GM03348 (cell line): Measurements from ENCODE around the gene SIGMAR1.
A peak's percentile ranks its signal among the peaks of the same experiment; 100 is the strongest.
"Not testable (repeated sequence)": the region's sequence is repeated elsewhere in the genome, so short reads cannot be mapped to it uniquely, and the experiment has no call there.

ENCODE experiments used
- DNase-seq: peaks from one replicate; pipeline ENCODE4 v3.0.0; 2012; ENCODE audit warnings: low spot score

The SIGMAR1 gene

GRCh38 chr9:34654323-34655051, 16.9 kb upstream of the SIGMAR1 start:
- DNase-seq: peak; percentile 88

DNA sequence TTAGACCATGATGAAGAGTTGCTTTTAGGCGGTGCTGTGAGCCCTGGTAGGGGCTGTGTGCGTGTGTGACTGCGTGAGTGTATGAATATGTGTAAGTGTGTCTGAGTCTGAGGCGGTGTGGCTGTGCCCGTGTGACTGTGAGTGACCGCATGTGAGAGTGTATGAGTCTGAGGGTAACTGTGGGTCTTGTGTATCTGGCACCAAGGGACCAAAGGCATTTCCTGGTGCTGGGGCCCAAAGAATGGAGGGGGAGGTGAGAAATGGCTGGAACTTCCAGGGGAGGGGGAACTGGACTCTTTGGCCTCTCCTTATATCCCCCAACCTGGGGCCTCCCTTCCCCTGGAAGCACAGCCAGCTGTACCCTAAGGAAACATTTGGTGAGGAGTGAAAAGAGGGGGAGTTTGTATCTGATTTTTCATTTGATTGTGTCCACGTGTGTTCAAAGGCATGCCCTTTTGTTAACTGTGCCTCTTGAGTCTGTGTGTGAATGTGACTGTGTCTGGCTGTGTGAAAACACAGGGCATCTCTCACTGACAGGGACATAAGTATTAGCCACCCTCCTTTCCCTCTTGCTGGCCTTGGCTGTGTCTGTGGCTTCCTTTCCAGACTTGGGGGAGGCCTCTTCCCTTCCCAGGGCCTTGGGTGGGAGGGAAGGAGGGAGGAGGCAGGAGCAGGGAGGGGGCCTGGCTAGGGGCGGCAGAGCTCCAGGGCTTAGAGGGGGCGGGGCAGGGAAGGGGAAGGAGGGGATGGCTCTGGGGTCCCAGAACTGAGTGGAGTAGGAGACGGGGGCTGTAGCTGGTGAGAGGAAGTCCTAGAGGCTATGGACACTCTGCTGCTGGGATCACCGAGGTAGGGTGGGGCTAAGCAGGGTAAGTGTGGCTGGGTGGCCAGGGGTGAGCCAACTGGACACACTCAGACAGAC, 15.8 kb upstream of the SIGMAR1 start:
- DNase-seq: peak; percentile 52

- DNase-seq: peak; percentile 25
These were observed 15.0 kb upstream of the SIGMAR1 start for GRCh38 chr9:34652602-34653000.

GRCh38 chr9:34651876-34652601, 14.5 kb upstream of the SIGMAR1 start, which contains the start of gene IL11RA:
TSS of gene IL11RA (plus strand) at chr9:34652185. CDS start at chr9:34655218, 3,033 bp downstream.
- DNase-seq: peak; percentile 97

DNA sequence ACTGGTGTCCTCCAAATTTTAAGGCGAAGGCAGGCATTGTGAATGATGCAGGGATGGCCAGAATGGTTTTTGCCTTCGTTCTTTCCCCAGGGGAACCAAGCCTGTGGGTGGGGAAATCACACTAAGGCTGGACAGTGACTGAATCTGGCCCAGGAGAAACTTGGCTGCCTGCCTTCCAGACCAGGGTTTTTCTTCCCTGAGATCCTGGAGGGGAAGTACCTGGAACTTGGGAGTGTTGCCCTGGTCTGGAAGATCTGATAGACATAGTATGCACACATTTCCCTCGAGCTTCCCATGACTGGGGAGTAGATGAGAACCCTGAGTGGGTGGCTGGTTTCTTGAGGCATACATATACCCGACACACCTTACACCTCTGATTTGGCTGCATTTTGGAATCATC, 13.7 kb upstream of the SIGMAR1 start:
- peak; percentile 50 for DNase-seq

DNA sequence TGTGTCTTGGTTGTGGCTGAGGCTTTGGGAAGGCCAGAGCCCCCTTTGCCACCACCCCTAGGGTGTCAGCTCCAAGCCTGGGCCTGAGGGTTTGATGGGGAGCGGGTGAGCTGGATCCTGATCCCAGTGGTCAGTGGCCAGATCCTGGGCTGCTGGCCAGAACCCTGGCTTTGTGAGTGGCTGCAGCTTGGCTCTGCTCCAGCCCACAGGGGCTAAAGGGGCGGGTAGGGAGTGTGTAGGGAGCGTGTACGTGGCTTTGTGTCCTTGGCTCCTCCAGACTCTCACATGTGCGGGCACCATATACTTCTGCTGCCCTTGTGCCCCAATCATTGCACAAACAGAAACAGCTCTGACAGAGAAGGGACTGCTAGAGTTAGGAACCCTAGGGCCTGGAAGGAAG, 13.2 kb upstream of the SIGMAR1 start:
- DNase-seq: no peak

- no peak for DNase-seq
These were observed 11.1 kb upstream of the SIGMAR1 start for GRCh38 chr9:34648673-34649072.

DNA sequence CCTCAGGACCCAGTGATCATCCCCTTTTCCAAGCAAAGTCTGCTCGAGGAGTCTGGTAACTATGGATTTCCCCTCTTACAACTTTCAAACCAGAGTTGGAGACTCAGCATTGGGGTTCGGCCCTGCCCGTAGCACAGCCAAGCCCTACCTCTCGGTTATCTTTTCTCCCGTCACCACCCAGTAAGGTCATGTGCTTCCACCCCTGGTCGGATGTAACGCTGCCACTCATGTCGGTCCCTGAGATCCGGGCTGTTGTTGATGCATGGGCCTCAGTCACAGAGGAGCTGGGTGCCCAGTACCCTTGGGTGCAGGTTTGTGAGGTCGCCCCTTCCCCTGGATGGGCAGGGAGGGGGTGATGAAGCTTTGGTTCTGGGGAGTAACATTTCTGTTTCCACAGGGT, 10.1 kb upstream of the SIGMAR1 start:
- no peak for DNase-seq

DNA sequence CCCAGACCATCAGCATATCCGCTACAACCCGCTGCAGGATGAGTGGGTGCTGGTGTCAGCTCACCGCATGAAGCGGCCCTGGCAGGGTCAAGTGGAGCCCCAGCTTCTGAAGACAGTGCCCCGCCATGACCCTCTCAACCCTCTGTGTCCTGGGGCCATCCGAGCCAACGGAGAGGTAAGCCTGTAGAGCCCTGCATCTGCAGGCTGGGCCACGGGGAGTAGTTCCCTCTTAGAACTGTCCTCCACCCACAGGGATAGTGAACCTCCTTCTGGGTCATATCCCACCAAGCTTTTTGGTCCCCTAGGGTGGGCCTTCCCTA, 9.5 kb upstream of the SIGMAR1 start:
- DNase-seq: no peak

DNA sequence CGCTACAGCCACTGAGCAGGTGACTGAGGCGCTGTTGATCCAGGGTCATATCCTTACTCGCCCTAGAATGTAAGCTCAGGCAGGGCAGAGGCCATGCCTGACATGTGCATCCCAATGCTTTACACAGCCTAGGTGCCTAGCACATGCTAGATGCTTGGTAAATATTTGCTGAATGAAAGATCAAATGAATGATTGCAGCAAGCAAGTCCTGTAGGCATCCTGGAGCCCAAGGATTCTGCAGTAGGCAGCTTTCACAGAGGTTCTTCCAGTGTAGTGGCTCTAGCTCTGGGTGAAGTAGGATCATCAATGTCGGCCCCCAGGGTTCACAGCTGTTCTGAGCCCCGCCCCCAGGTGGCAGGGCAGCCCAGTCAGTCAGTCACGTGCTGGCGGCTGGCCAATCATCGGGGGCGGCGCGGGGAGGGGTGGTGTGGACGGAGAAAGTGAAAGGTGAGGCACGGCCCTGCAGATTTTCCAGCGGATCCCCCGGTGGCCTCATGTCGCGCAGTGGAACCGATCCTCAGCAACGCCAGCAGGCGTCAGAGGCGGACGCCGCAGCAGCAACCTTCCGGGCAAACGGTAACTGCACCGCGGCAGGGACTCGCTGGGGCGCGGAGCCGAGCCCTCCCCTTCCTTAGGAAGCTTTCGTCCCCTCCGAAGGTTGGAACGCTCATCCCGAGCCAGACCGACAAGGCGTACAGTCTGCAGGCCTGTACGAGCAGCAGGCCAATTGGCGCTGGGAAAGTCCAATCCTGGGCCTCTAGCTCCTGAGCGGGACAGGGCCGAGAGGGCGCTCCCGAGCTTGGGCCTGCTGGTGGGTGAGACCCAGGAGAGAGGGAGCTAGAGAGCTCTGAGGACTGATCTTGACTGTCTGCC, 8.9 kb upstream of the SIGMAR1 start, which contains the start of gene GALT:
Gene GALT (plus strand): TSS at position 465 of the 873 bp plus-strand sequence. CDS start 30 bp downstream, at position 495.
- DNase-seq: peak; percentile 95

DNA sequence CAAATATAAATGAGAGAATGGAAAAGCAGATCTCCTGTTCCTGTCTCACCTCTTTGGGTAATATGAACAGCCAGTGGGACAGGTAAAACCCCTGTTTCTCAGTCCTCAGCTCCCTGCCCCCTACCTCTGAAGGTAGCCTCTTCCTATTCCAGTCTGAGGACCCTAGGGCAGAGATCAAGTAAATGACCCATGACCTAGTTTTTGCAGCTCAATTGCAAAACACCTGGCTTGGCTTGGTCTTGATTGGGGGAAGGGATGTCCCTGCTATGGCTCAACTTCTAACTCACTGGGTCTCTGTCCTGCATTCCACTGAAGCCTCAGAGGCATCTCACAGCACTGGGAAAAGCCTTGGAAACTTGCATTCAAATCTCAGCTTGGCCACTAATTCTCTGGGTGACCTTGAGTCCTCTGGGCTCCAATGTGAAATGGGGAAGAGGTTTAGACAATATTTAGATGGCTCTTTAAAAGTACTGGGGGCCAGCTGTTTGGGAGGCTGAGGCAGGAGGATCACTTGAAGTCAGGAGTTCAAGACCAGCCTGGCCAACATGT, 7.3 kb upstream of the SIGMAR1 start:
- no peak for DNase-seq

- DNase-seq: no peak
These were observed 5.1 kb upstream of the SIGMAR1 start for GRCh38 chr9:34642679-34643078.

DNA sequence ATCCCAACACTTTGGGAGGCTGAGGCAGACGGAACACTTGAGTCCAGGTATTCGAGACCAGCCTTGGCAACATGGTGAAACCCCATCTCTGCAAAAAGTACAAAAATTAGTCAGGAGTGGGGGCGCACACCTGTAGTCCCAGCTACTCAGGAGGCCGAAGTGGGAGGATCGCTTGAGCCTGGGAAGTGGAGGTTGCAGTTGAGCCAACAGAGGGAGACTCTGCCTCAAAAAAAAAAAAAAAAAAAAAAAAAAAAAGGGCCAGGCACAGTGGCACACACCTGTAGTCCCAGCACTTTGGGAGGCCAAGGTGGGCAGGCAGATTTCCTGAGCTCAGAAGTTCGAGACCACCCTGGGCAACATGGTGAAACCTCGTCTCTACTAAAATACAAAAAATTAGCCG, 1.7 kb upstream of the SIGMAR1 start:
- not testable (repeated sequence) for DNase-seq

DNA sequence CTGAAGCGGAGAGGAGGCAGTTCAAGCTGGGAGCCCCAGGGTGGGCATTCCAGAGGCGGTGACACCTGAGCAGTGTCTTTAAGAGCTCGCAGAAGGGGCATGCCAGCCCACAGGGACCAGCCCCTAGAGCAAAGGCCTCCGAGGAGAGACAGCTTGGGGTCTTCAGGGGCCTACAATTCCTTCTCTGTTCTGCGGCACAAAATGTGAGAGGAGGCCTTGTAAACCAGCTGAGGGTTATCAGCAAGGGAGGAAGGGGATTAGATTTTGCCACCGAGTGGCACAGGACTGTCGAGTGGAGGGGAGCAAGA, 505 bp upstream of the SIGMAR1 start:
- DNase-seq: no peak

DNA sequence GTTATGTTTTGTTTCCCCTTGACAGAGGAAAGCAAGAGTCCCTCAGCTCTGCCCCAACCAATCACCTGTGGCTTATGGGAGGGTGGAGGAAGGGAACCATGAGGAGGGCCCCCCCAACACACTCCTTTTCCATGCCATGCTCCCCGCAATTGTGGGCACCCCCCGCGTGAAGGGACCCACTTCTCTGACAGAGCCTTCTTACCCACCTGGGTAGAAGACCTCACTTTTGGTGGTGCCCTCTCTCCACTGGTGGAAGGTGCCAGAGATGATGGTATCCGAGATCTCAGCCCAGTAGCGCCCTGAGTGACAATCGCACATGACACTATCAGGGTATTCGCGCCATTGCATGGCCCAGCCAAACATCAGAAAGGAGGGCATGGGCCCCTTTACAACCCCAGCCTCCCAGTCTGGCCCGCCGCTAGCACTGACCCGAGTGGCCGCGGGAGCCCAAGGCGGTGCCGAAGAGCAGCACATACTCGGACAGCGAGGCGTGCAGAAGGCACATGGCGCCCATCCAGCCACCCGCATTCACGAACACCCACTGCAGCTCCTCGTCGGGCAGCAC, 714 bp downstream of the SIGMAR1 start:
- no peak for DNase-seq

- no peak for DNase-seq
These were observed 2.0 kb downstream of the SIGMAR1 start for GRCh38 chr9:34635556-34635955.

- DNase-seq: no peak
These were observed 2.9 kb downstream of the SIGMAR1 start for GRCh38 chr9:34634551-34635248.

GRCh38 chr9:34633851-34634550, 3.6 kb downstream of the SIGMAR1 start:
- peak; percentile 80 for DNase-seq

DNA sequence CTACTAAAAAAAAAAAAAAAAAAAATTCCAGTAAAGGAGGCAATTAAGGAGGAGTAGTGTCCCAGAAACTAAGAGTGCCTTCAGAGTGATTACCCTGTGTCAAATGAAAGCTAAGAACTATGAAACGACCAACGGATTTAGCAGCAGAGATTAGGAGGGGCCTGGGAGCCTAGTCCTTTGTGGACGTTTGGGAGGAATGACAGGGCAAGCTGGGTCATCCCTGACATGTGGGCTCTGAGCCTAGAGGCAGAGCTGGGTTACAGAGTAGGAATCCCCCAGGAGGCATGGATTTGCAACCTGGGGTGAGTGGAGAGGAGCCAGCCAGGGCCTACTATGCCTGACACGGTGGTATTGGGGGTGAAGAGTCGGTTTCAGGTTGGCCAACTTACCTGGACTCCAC, 4.4 kb downstream of the SIGMAR1 start:
- no peak for DNase-seq
